Fibroblast of the conjunctiva (primary cell): ENCODE measurements around the gene VAMP2.

Source experiments
- DNase-seq: peaks from one replicate; pipeline ENCODE4 v3.0.0-alpha.2; 2010; ENCODE audit warnings: low read depth

VAMP2 gene

GRCh38 chr17:8142887-8143580 is 19.7 kb downstream of the VAMP2 start:
- DNase-seq, result no peak

GRCh38 chr17:8142158-8142886 is 20.4 kb downstream of the VAMP2 start:
- no peak for DNase-seq

- DNase-seq, result no peak
These were observed 21.0 kb downstream of the VAMP2 start for GRCh38 chr17:8141741-8142140.

GRCh38 chr17:8141045-8141444 is 21.7 kb downstream of the VAMP2 start:
- DNase-seq, result no peak

GRCh38 chr17:8140065-8141029 is 22.4 kb downstream of the VAMP2 start:
- DNase-seq, result no peak

GRCh38 chr17:8138672-8139371 is 23.9 kb downstream of the VAMP2 start:
- peak; percentile 97 for DNase-seq

GRCh38 chr17:8138374-8138671 is 24.4 kb downstream of the VAMP2 start:
- DNase-seq, result no peak

- no peak for DNase-seq
These were observed 24.9 kb downstream of the VAMP2 start for GRCh38 chr17:8137645-8138373.

- DNase-seq, result no peak
These were observed 28.8 kb downstream of the VAMP2 start for GRCh38 chr17:8133941-8134340.

- DNase-seq, result no peak
These were observed 29.3 kb downstream of the VAMP2 start for GRCh38 chr17:8133399-8133798.

- no peak for DNase-seq
These were observed 30.8 kb downstream of the VAMP2 start for GRCh38 chr17:8131844-8132441.

- DNase-seq, result no peak
These were observed 34.5 kb downstream of the VAMP2 start for GRCh38 chr17:8128125-8128784.

- DNase-seq, result no peak
These were observed 36.2 kb downstream of the VAMP2 start for GRCh38 chr17:8126491-8127066.

GRCh38 chr17:8125947-8126490 is 36.7 kb downstream of the VAMP2 start:
- DNase-seq, result no peak

- DNase-seq, result no peak
These were observed 37.4 kb downstream of the VAMP2 start for GRCh38 chr17:8125154-8125946.

- DNase-seq, result no peak
These were observed 38.2 kb downstream of the VAMP2 start for GRCh38 chr17:8124350-8125153.

GRCh38 chr17:8123695-8124349 is 38.9 kb downstream of the VAMP2 start, which contains the start of gene HES7:
Gene HES7, minus strand, starts transcription at chr17:8124106. Its CDS starts 22 bp downstream, at chr17:8124084.
- DNase-seq, result no peak
